A549 (cell line): Measurements from ENCODE around the gene TBC1D19. TPM values are rescaled to one million over a fixed set of nuclear protein-coding genes. Genes with fewer than 3 reads are reported as not detected.
"Not testable (repeated sequence)": the region's sequence is repeated elsewhere in the genome, so short reads cannot be mapped to it uniquely, and the experiment has no call there.

Experiments used
- ATAC-seq, 2 experiments: fragments of 200-7000 bp in 1 of 2; fragments of >200 bp in 1 of 2; cut with Nextera tagmentation in 1 of 2; cut with Tn5 transposase in 1 of 2; 3 replicates each; pipeline versions ENCODE4 v1.8.0 to v1.9.1; 2018 to 2020; ENCODE audit warnings: mild to moderate bottlenecking in 1 of 2, moderate library complexity in 1 of 2
- CTCF ChIA-PET: fragments of 300-600 bp; sonication (Branson Sonifier 250); formaldehyde crosslinking; extraction: SDS; loops from one replicate; lab custom pipeline; 2021; ENCODE audit warnings: antibody characterized with exemption, inconsistent platforms; lab: Yijun Ruan, JAX
- POLR2A ChIA-PET: fragments of 350-600 bp; formaldehyde crosslinking; extraction: SDS; loops from one replicate; lab custom pipeline; 2021; ENCODE audit warnings: antibody characterized with exemption, inconsistent platforms; lab: Yijun Ruan, JAX
- DNase-seq, 2 experiments: peaks; one replicate each; pipeline versions ENCODE4 v3.0.0 to v3.0.0-alpha.2; 2011 to 2016; ENCODE audit warnings: low read depth in 1 of 2, low spot score in 1 of 2
- FAIRE-seq: peaks from 2 replicates; lab custom pipeline; 2011; peaks lifted over from hg19 to GRCh38; lab: Jason Lieb, UNC
- H3K27ac ChIP-seq, 2 experiments: fragments of >200 bp; sonication (Bioruptor Twin); formaldehyde crosslinking; 3 replicates each; pipeline ENCODE4 v1.5.1; 2016 to 2017
- H3K4me1 ChIP-seq: fragments of >200 bp; sonication (Bioruptor Twin); formaldehyde crosslinking; 3 replicates; pipeline ENCODE4 v1.6.1; 2016
- H3K4me2 ChIP-seq: fragments of >200 bp; sonication (Bioruptor Twin); formaldehyde crosslinking; 3 replicates; pipeline ENCODE4 v1.6.1; 2016
- H3K4me3 ChIP-seq: fragments of >200 bp; sonication (Bioruptor Twin); formaldehyde crosslinking; 3 replicates; pipeline ENCODE4 v1.5.1; 2016
- H3K9me3 ChIP-seq: fragments of >200 bp; sonication (Bioruptor Twin); formaldehyde crosslinking; 3 replicates; pipeline ENCODE4 v1.6.1; 2016
- BHLHE40 ChIP-seq: IDR thresholded peaks from 2 replicates; pipeline ENCODE4 v1.6.1; 2012; ENCODE audit warnings: low read depth, low read length, inconsistent platforms
- EHMT2 ChIP-seq: fragments of 200-600 bp; sonication (generic); IDR thresholded peaks from 2 replicates; pipeline ENCODE4 v1.6.1; 2016; ENCODE audit warnings: antibody characterized with exemption, low read depth, mild to moderate bottlenecking, moderate library complexity
- EP300 ChIP-seq, 2 experiments: fragments of >200 bp; sonication (Bioruptor Twin); formaldehyde crosslinking; IDR thresholded peaks; 2 replicates in 1 of 2; 3 replicates in 1 of 2; pipeline ENCODE4 v1.6.1; 2016 to 2017
- FOSL2 ChIP-seq, 2 experiments: fragments of 450-650 bp in 1 of 2; fragments of >200 bp in 1 of 2; sonication (Bioruptor Twin) in 1 of 2; formaldehyde crosslinking; IDR thresholded peaks; 2 replicates each; pipeline versions ENCODE4 v1.5.0 to v1.6.1; 2016 to 2020; ENCODE audit warnings: mild to moderate bottlenecking in 1 of 2, moderate library complexity in 1 of 2
- FOXS1 ChIP-seq: fragments of 250-450 bp; sonication (Bioruptor Pico); IDR thresholded peaks from 2 replicates; pipeline ENCODE4 v1.5.0; 2020; ENCODE audit warnings: mild to moderate bottlenecking, moderate library complexity
- HDAC2 ChIP-seq: fragments of 200-600 bp; sonication (generic); IDR thresholded peaks from 2 replicates; pipeline ENCODE4 v1.6.1; 2016
- HEYL ChIP-seq: fragments of 250-450 bp; sonication (Bioruptor Pico); IDR thresholded peaks from 2 replicates; pipeline ENCODE4 v1.8.0; 2021; ENCODE audit warnings: mild to moderate bottlenecking, moderate library complexity
- HOXB5 ChIP-seq: fragments of 250-450 bp; sonication (Bioruptor Pico); IDR thresholded peaks from 2 replicates; pipeline ENCODE4 v1.5.0; 2020; ENCODE audit warnings: mild to moderate bottlenecking, moderate library complexity
- JUNB ChIP-seq: fragments of >200 bp; sonication (Bioruptor Twin); formaldehyde crosslinking; IDR thresholded peaks from 2 replicates; pipeline ENCODE4 v1.6.1; 2016
- KDM1A ChIP-seq: fragments of 200-600 bp; sonication (generic); IDR thresholded peaks from 2 replicates; pipeline ENCODE4 v1.6.1; 2016; ENCODE audit warnings: low read depth, mild to moderate bottlenecking
- MYC ChIP-seq: IDR thresholded peaks from 2 replicates; pipeline ENCODE4 v1.6.1; 2012; ENCODE audit warnings: mild to moderate bottlenecking, inconsistent platforms, low read length, improper control_type of control experiment, borderline replicate concordance
- NPAS2 ChIP-seq: fragments of 250-450 bp; sonication (Bioruptor Pico); IDR thresholded peaks from 2 replicates; pipeline ENCODE4 v1.8.0; 2022; ENCODE audit warnings: mild to moderate bottlenecking, moderate library complexity, borderline replicate concordance
- NR3C1 ChIP-seq: fragments of >200 bp; sonication (Bioruptor Twin); formaldehyde crosslinking; IDR thresholded peaks from 3 replicates; pipeline ENCODE4 v1.6.1; 2017
- PHF8 ChIP-seq: fragments of 200-600 bp; sonication (generic); IDR thresholded peaks from 2 replicates; pipeline ENCODE4 v1.6.1; 2016; ENCODE audit warnings: low read depth, mild to moderate bottlenecking, antibody characterized with exemption, moderate library complexity, borderline replicate concordance
- RAD21 ChIP-seq, 2 experiments: fragments of >200 bp in 1 of 2; sonication (Bioruptor Twin) in 1 of 2; formaldehyde crosslinking in 1 of 2; IDR thresholded peaks in 1 of 2; conservative IDR thresholded peaks in 1 of 2; 2 replicates in 1 of 2; 3 replicates in 1 of 2; pipeline ENCODE4 v1.6.1; 2012 to 2018; ENCODE audit warnings: inconsistent platforms in 1 of 2
- SMC3 ChIP-seq: fragments of >200 bp; sonication (Bioruptor Twin); formaldehyde crosslinking; IDR thresholded peaks from 3 replicates; pipeline ENCODE4 v1.6.1; 2018; ENCODE audit warnings: inconsistent platforms
- SREBF2 ChIP-seq: fragments of 450-650 bp; IDR thresholded peaks from 2 replicates; pipeline ENCODE4 v1.6.1; 2014; ENCODE audit warnings: mild to moderate bottlenecking, moderate library complexity
- TFCP2L1 ChIP-seq: fragments of 250-450 bp; sonication (Bioruptor Pico); IDR thresholded peaks from 2 replicates; pipeline ENCODE4 v1.5.0; 2021; ENCODE audit warnings: mild to moderate bottlenecking
- ZC3H11A ChIP-seq: fragments of 450-650 bp; IDR thresholded peaks from 2 replicates; pipeline ENCODE4 v1.6.1; 2014; ENCODE audit warnings: antibody characterized with exemption, mild to moderate bottlenecking
- ZSCAN20 ChIP-seq: fragments of 250-450 bp; sonication (Bioruptor Pico); IDR thresholded peaks from 2 replicates; pipeline ENCODE4 v1.8.0; 2022; ENCODE audit warnings: mild to moderate bottlenecking, moderate library complexity
- WGBS: methylation state at CpG from one replicate; pipeline ENCODE4 v1.1.6; 2017; ENCODE audit errors: missing lambda C conversion rate; 5-methylcytosine and 5-hydroxymethylcytosine counted together
- polyA plus RNA-seq, 4 experiments: library from polyadenylated mRNA; depleted of rRNA in 3 of 4; stranded (reverse); fragments of >200 nt; fragmentation: RNase III in 1 of 4; extraction: RNeasy Plus Mini Kit Qiagen cat#74134 plus additional on column Dnase treatment in 1 of 4; gene quantifications; 2 replicates in 3 of 4; 3 replicates in 1 of 4; pipeline ENCODE4 v1.2.3, GENCODE V29; 2011 to 2017
- TF ChIP-seq, protein P1 (sequence below): fragments of 450-650 bp; IDR thresholded peaks from 2 replicates; pipeline ENCODE4 v1.6.1; 2014; ENCODE audit warnings: antibody characterized with exemption
- TF ChIP-seq, protein P2 (sequence below): fragments of 250-450 bp; sonication (Bioruptor Pico); IDR thresholded peaks from 2 replicates; pipeline ENCODE4 v1.5.0; 2021; ENCODE audit warnings: mild to moderate bottlenecking, moderate library complexity, borderline replicate concordance
- TF ChIP-seq, protein P3 (sequence below): fragments of >200 bp; sonication (Bioruptor Twin); formaldehyde crosslinking; IDR thresholded peaks from 3 replicates; pipeline ENCODE4 v1.5.1; 2016
- TF ChIP-seq, protein P4 (sequence below): fragments of 250-450 bp; sonication (Bioruptor Pico); IDR thresholded peaks from 2 replicates; pipeline ENCODE4 v1.5.0; 2020; ENCODE audit warnings: low read depth, mild to moderate bottlenecking, moderate library complexity
- TF ChIP-seq, protein P5 (sequence below): fragments of 150-350 bp; IDR thresholded peaks from 2 replicates; pipeline ENCODE4 v1.6.1; 2014; ENCODE audit warnings: low read depth, mild to moderate bottlenecking, low read length

The TBC1D19 gene
- polyA plus RNA-seq, 2 of the 4 experiments (the other 2 are of a cell fraction) = 4.1 to 11.7 TPM

DNA sequence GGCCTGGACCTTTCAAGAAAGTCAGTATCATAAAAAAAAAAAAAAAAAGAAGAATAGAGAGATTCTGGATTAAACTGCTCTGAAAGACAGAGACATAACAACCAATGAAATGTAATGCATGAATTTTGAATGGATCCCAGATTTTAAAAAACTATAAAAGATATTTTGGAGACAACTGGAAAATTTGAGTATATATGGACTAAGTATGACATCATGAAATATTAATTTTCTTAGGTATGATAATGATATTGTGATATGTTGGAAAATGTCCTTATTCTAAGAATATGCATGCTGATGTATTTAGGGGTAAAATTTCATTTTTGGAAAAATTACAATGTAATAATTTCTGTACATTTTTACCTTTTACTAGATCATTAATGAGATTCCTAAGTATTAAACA, 52.6 kb downstream of the TBC1D19 start:
- H3K27ac ChIP-seq = no peak overlapping the region
- no peaks in the 10 kb centered on the region for H3K4me1 ChIP-seq
- DNase-seq (no peak), ATAC-seq (no peak), FAIRE-seq (no peak)
- no peak overlapping the region for H3K4me2 ChIP-seq
- POLR2A ChIA-PET = no interaction called here
- H3K4me3 ChIP-seq = no peak overlapping the region
- H3K9me3 ChIP-seq = no peaks in the 10 kb centered on the region
- CTCF ChIA-PET = no interaction called here
- TF ChIP-seq, protein P1, sequence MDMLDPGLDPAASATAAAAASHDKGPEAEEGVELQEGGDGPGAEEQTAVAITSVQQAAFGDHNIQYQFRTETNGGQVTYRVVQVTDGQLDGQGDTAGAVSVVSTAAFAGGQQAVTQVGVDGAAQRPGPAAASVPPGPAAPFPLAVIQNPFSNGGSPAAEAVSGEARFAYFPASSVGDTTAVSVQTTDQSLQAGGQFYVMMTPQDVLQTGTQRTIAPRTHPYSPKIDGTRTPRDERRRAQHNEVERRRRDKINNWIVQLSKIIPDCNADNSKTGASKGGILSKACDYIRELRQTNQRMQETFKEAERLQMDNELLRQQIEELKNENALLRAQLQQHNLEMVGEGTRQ = no peak
- TF ChIP-seq, protein P2, sequence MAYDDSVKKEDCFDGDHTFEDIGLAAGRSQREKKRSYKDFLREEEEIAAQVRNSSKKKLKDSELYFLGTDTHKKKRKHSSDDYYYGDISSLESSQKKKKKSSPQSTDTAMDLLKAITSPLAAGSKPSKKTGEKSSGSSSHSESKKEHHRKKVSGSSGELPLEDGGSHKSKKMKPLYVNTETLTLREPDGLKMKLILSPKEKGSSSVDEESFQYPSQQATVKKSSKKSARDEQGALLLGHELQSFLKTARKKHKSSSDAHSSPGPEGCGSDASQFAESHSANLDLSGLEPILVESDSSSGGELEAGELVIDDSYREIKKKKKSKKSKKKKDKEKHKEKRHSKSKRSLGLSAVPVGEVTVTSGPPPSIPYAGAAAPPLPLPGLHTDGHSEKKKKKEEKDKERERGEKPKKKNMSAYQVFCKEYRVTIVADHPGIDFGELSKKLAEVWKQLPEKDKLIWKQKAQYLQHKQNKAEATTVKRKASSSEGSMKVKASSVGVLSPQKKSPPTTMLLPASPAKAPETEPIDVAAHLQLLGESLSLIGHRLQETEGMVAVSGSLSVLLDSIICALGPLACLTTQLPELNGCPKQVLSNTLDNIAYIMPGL (CRISPR knock-in tag) = no peak
- TF ChIP-seq EP300 (IDR thresholded peaks at IDR 0.05) (no peak), PHF8 (no peak), EHMT2 (no peak), BHLHE40 (no peak), SMC3 (no peak), HDAC2 (no peak), ZC3H11A (no peak), FOSL2 (IDR thresholded peaks at IDR 0.05) (no peak), FOSL2 (CRISPR knock-in tag; IDR thresholded peaks at IDR 0.05) (no peak), MYC (no peak), HEYL (no peak), JUNB (no peak), HOXB5 (CRISPR knock-in tag) (no peak)
- TF ChIP-seq, protein P3, sequence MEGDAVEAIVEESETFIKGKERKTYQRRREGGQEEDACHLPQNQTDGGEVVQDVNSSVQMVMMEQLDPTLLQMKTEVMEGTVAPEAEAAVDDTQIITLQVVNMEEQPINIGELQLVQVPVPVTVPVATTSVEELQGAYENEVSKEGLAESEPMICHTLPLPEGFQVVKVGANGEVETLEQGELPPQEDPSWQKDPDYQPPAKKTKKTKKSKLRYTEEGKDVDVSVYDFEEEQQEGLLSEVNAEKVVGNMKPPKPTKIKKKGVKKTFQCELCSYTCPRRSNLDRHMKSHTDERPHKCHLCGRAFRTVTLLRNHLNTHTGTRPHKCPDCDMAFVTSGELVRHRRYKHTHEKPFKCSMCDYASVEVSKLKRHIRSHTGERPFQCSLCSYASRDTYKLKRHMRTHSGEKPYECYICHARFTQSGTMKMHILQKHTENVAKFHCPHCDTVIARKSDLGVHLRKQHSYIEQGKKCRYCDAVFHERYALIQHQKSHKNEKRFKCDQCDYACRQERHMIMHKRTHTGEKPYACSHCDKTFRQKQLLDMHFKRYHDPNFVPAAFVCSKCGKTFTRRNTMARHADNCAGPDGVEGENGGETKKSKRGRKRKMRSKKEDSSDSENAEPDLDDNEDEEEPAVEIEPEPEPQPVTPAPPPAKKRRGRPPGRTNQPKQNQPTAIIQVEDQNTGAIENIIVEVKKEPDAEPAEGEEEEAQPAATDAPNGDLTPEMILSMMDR = no peak
- TF ChIP-seq, protein P4, sequence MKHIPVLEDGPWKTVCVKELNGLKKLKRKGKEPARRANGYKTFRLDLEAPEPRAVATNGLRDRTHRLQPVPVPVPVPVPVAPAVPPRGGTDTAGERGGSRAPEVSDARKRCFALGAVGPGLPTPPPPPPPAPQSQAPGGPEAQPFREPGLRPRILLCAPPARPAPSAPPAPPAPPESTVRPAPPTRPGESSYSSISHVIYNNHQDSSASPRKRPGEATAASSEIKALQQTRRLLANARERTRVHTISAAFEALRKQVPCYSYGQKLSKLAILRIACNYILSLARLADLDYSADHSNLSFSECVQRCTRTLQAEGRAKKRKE (CRISPR knock-in tag) = no peak

DNA sequence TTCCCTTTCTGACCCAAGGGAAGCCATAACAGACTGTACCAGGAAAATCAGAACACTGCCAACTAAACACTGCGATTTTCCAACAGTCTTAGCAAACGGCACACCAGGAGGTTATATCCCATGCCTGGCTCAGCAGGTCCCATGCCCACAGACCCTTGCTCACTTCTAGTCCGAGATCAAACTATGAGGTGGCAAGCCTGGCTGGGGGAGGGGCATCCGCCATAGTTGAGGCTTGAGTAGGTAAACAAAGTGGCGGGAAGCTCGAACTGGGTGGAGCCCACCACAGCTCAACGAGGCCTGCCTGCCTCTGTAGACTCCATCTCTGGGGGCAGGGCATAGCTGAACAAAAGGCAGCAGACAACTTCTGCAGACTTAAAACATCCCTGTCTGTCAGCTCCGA, 56.8 kb downstream of the TBC1D19 start:
- ATAC-seq, POLR2A ChIA-PET: not testable (repeated sequence)

DNA sequence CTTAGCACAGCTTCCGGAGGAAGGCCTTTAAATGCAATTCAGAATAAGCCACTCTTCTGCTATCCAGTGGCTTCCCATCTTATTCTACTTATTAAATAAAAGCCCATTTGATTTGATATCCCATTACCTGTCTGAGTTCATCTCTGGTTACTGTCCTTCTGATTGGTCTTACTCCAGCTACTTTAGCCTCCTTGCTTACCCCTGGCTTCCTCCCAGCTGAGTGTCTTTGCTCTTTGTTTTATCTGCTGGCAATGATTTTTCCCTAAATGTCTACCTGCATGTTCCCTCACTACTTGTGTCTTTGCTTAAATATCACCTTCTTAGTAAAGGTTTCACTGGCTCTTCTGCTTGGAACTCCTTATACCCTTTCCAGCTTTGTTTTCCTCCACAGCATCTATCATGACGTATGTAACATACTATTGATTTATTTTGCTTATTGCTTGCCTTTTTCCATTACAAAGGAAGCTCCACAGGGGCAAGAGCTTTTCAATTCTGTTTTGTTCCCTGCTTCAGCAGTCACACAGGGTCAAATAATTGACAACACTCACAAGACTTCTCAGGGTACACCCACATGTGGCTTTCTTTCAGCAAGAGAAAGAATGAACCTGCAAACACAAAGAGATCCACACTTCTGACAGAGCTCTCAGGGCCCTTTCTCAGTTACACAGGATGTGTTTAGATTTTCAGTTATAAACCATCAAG, 63.8 kb downstream of the TBC1D19 start:
- Histone ChIP-seq H3K9me3 (no peaks in the 10 kb centered on the region), H3K27ac (no peak overlapping the region), H3K4me1 (no peaks in the 10 kb centered on the region), H3K4me3 (no peak overlapping the region), H3K4me2 (no peak overlapping the region)
- TF ChIP-seq SREBF2 = no peak
- TF ChIP-seq ZSCAN20 (CRISPR knock-in tag) = no peak
- TF ChIP-seq, protein P5, sequence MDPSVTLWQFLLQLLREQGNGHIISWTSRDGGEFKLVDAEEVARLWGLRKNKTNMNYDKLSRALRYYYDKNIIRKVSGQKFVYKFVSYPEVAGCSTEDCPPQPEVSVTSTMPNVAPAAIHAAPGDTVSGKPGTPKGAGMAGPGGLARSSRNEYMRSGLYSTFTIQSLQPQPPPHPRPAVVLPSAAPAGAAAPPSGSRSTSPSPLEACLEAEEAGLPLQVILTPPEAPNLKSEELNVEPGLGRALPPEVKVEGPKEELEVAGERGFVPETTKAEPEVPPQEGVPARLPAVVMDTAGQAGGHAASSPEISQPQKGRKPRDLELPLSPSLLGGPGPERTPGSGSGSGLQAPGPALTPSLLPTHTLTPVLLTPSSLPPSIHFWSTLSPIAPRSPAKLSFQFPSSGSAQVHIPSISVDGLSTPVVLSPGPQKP = no peak
- no peak for TF ChIP-seq TFCP2L1 (CRISPR knock-in tag)
- no peak for TF ChIP-seq NPAS2 (CRISPR knock-in tag)
- no peak for TF ChIP-seq NR3C1
- TF ChIP-seq FOSL2 (IDR thresholded peaks at IDR 0.05) = no peak
- no peak for TF ChIP-seq FOSL2 (CRISPR knock-in tag; IDR thresholded peaks at IDR 0.05)
- no peak for TF ChIP-seq FOXS1 (CRISPR knock-in tag)
- TF ChIP-seq KDM1A = no peak
- no peak for TF ChIP-seq RAD21 (conservative IDR thresholded peaks at IDR 0.05 in 1 of 2, IDR thresholded peaks at IDR 0.05 in 1 of 2)
- no peak for FAIRE-seq
- no peak for DNase-seq
- 96% methylated on average over 2 of the region's 2 CpGs for WGBS
- POLR2A ChIA-PET = no interaction called here
- CTCF ChIA-PET = no interaction called here
- no peak for ATAC-seq

More for the DNA sequence above, 56.8 kb downstream of the TBC1D19 start:
- FAIRE-seq, H3K9me3 ChIP-seq, CTCF ChIA-PET, H3K27ac ChIP-seq, H3K4me3 ChIP-seq, H3K4me1 ChIP-seq, H3K4me2 ChIP-seq, DNase-seq: not testable (repeated sequence)
- WGBS = 100% methylated on average over 3 of the region's 8 CpGs
